ENCODE results near the gene BCO2.

The BCO2 gene

GRCh38 chr11:112219476-112220232 lies 44.3 kb downstream of the BCO2 start:
- DNase-seq, result peak; percentile 40 to 61

GRCh38 chr11:112221274-112221835 lies 46.0 kb downstream of the BCO2 start:
- DNase-seq, result no peak

- DNase-seq, result no peak
Measured at GRCh38 chr11:112222303-112222702, 47.0 kb downstream of the BCO2 start.

GRCh38 chr11:112223121-112223520 lies 47.8 kb downstream of the BCO2 start:
- DNase-seq, result no peak

- no peak for DNase-seq
Measured at GRCh38 chr11:112223754-112224532, 48.6 kb downstream of the BCO2 start.

GRCh38 chr11:112225753-112226061 lies 50.4 kb downstream of the BCO2 start:
- peak in 1 of 2 experiments; percentile 43 for DNase-seq

GRCh38 chr11:112226062-112226830 lies 50.9 kb downstream of the BCO2 start, which contains the start of gene PTS:
PTS (plus strand) TSS chr11:112226428; CDS start chr11:112226444, 16 bp downstream.
- DNase-seq, result peak; percentile 83 to 86

- DNase-seq, result peak in 1 of 2 experiments; percentile 1
Measured at GRCh38 chr11:112226831-112227401, 51.6 kb downstream of the BCO2 start.

GRCh38 chr11:112227471-112227870 lies 52.2 kb downstream of the BCO2 start:
- DNase-seq, result no peak

GRCh38 chr11:112228706-112229105 lies 53.4 kb downstream of the BCO2 start:
- no peak for DNase-seq

- no peak for DNase-seq
Measured at GRCh38 chr11:112229159-112229558, 53.8 kb downstream of the BCO2 start.

GRCh38 chr11:112229746-112230433 lies 54.6 kb downstream of the BCO2 start:
- DNase-seq, result no peak

- DNase-seq, result no peak
Measured at GRCh38 chr11:112231952-112232351, 56.6 kb downstream of the BCO2 start.

- DNase-seq, result no peak
Measured at GRCh38 chr11:112235750-112236390, 60.6 kb downstream of the BCO2 start.

- no peak for DNase-seq
Measured at GRCh38 chr11:112237451-112237850, 62.1 kb downstream of the BCO2 start.

GRCh38 chr11:112238041-112238440 lies 62.7 kb downstream of the BCO2 start:
- DNase-seq, result no peak

- DNase-seq, result no peak
Measured at GRCh38 chr11:112241486-112241885, 66.2 kb downstream of the BCO2 start.

GRCh38 chr11:112247201-112247600 lies 71.9 kb downstream of the BCO2 start:
- no peak for DNase-seq

GRCh38 chr11:112248201-112248600 lies 72.9 kb downstream of the BCO2 start:
- no peak for DNase-seq

- DNase-seq, result no peak
Measured at GRCh38 chr11:112249871-112250610, 74.7 kb downstream of the BCO2 start.
